Keratinocyte (primary cell): ENCODE measurements around the gene OR51Q1. TPM values are rescaled to one million over a fixed set of nuclear protein-coding genes. Genes with fewer than 3 reads are reported as not detected.

Source experiments
- DNase-seq: peaks from one replicate; pipeline ENCODE4 v3.0.0-alpha.2; 2011; ENCODE audit warnings: low read depth, missing footprints, low spot score
- FAIRE-seq: peaks from 2 replicates; lab custom pipeline; 2011; peaks lifted over from hg19 to GRCh38; lab: Jason Lieb, UNC
- H2AFZ ChIP-seq: 2 replicates; pipeline ENCODE4 v1.6.0; 2012; ENCODE audit warnings: low read length, control low read depth, inconsistent platforms; ENCODE audit not compliant: control insufficient read depth
- H3K27ac ChIP-seq: 2 replicates; pipeline ENCODE4 v1.5.1; 2011; ENCODE audit warnings: low read length; ENCODE audit not compliant: control insufficient read depth, insufficient read depth
- H3K27me3 ChIP-seq: 3 replicates; pipeline ENCODE4 v1.6.0; 2011; ENCODE audit warnings: low read length; ENCODE audit not compliant: control insufficient read depth, insufficient read depth; ENCODE audit errors: extremely low read depth
- H3K36me3 ChIP-seq, 2 experiments: 2 replicates in 1 of 2; 3 replicates in 1 of 2; pipeline ENCODE4 v1.5.1; 2011; ENCODE audit warnings: low read length in 2 of 2, mild to moderate bottlenecking in 1 of 2; ENCODE audit not compliant: control insufficient read depth in 2 of 2, insufficient read depth in 2 of 2; ENCODE audit errors: extremely low read depth in 1 of 2
- H3K4me1 ChIP-seq: 3 replicates; pipeline ENCODE4 v1.5.1; 2011; ENCODE audit warnings: low read length; ENCODE audit not compliant: control insufficient read depth, insufficient read depth; ENCODE audit errors: extremely low read depth
- H3K4me2 ChIP-seq: 3 replicates; pipeline ENCODE4 v1.6.0; 2011; ENCODE audit warnings: low read depth, low read length; ENCODE audit not compliant: control insufficient read depth, insufficient read depth; ENCODE audit errors: extremely low read depth
- H3K4me3 ChIP-seq, 3 experiments: fragments of 200-600 bp in 1 of 3; sonication (generic) in 1 of 3; 2 replicates in 2 of 3; 3 replicates in 1 of 3; pipeline ENCODE4 v1.5.1; 2011 to 2016; ENCODE audit warnings: low read length in 3 of 3, mild to moderate bottlenecking in 3 of 3, control low read depth in 2 of 3, inconsistent platforms in 1 of 3, low read depth in 1 of 3, mixed read lengths in 1 of 3, mixed run types in 1 of 3, moderate library complexity in 1 of 3; ENCODE audit not compliant: control insufficient read depth in 2 of 3, insufficient read depth in 2 of 3; ENCODE audit errors: extremely low read depth in 1 of 3
- H3K79me2 ChIP-seq: 2 replicates; pipeline ENCODE4 v1.6.0; 2012; ENCODE audit warnings: low read length; ENCODE audit not compliant: control insufficient read depth, insufficient read depth
- H3K9ac ChIP-seq: 3 replicates; pipeline ENCODE4 v1.6.0; 2011; ENCODE audit warnings: low read length; ENCODE audit not compliant: control insufficient read depth, insufficient read depth; ENCODE audit errors: extremely low read depth
- H3K9me1 ChIP-seq: 3 replicates; pipeline ENCODE4 v1.6.0; 2011; ENCODE audit warnings: low read length; ENCODE audit not compliant: control insufficient read depth, insufficient read depth; ENCODE audit errors: extremely low read depth
- H3K9me3 ChIP-seq: 2 replicates; pipeline ENCODE4 v1.5.1; 2012; ENCODE audit warnings: low read depth, low read length; ENCODE audit not compliant: control insufficient read depth
- H4K20me1 ChIP-seq: 3 replicates; pipeline ENCODE4 v1.6.0; 2011; ENCODE audit warnings: low read length; ENCODE audit not compliant: control insufficient read depth, insufficient read depth; ENCODE audit errors: extremely low read depth
- CTCF ChIP-seq, 3 experiments: IDR thresholded peaks in 1 of 3; conservative IDR thresholded peaks in 1 of 3; optimal IDR thresholded peaks in 1 of 3; 2 replicates in 2 of 3; 3 replicates in 1 of 3; pipeline versions ENCODE3 to v1.5.1; 2011; ENCODE audit warnings: low read length in 3 of 3, mild to moderate bottlenecking in 3 of 3, moderate library complexity in 2 of 3, control low read depth in 1 of 3, inconsistent platforms in 1 of 3; ENCODE audit not compliant: insufficient read depth in 2 of 3; ENCODE audit errors: extremely low read depth in 1 of 3
- EZH2 ChIP-seq: IDR thresholded peaks from one replicate; pipeline ENCODE4 v1.6.1; 2012; ENCODE audit warnings: inconsistent platforms, mild to moderate bottlenecking, low read length, moderate library complexity
- dilution Hi-C: fragments of 300-500 bp; cut with MboI; formaldehyde crosslinking; loops from one replicate; pipeline ENCODE4 v1.7.0; 2020; ENCODE audit warnings: low sequenced_read_pairs; ENCODE audit not compliant: extremely low pct_ligation_motif_present
- polyA plus RNA-seq, 5 experiments: library from polyadenylated mRNA; depleted of rRNA in 3 of 5; stranded (reverse) in 3 of 5; stranded (forward) in 1 of 5; unstranded in 1 of 5; fragments of >200 nt; gene quantifications; 1 replicate in 1 of 5; 2 replicates in 3 of 5; 3 replicates in 1 of 5; pipeline versions ENCODE4 v1.2.1 to v1.2.3, GENCODE V29; 2011 to 2012; ENCODE audit warnings: missing spikeins in 2 of 5, low read depth in 1 of 5, low replicate concordance in 1 of 5

Gene OR51Q1
- polyA plus RNA-seq, 1 donor (not counting 4 experiments of a cell fraction or from before 2014, with no cell fraction given) = not detected

- no peak within 1 kb of the TSS for H3K4me2 ChIP-seq
- dilution Hi-C loops = no loop called here
- DNase-seq (no peak), FAIRE-seq (no peak)
- H2AFZ ChIP-seq = no peak within 1 kb of the TSS
- no peaks in the 10 kb centered on the region for H3K79me2 ChIP-seq
- no peak within 1 kb of the TSS for H3K27ac ChIP-seq
- H3K4me1 ChIP-seq = no peaks in the 10 kb centered on the region
- no peaks in the 10 kb centered on the region for H4K20me1 ChIP-seq
- no peak for TF ChIP-seq CTCF (optimal IDR thresholded peaks at IDR 0.05 in 1 of 3, IDR thresholded peaks at IDR 0.05 in 1 of 3, conservative IDR thresholded peaks at IDR 0.05 in 1 of 3; ENCODE audit: extremely low read depth in 1 of 3, insufficient read depth in 2 of 3, low read length in 3 of 3)
- TF ChIP-seq EZH2 = no peak
- H3K4me3 ChIP-seq = no peak within 1 kb of the TSS
- H3K27me3 ChIP-seq = no peaks in the 10 kb centered on the region
- H3K9me1 ChIP-seq = no peaks in the 10 kb centered on the region
- no peak within 1 kb of the TSS for H3K9ac ChIP-seq
- no peaks in the 10 kb centered on the region for H3K36me3 ChIP-seq
- H3K9me3 ChIP-seq = no peaks in the 10 kb centered on the region
Measured at GRCh38 chr11:5383576-5383975, 38.3 kb upstream of the OR51Q1 start, which contains the start of gene OR51M1. Gene OR51M1, plus strand, starts transcription at chr11:5383812. Its CDS starts 5,587 bp downstream, at chr11:5389399.

GRCh38 chr11:5384335-5384734 lies 37.6 kb upstream of the OR51Q1 start:
- H3K9ac ChIP-seq = no peak overlapping the region
- no peaks in the 10 kb centered on the region for H3K79me2 ChIP-seq
- TF ChIP-seq CTCF (optimal IDR thresholded peaks at IDR 0.05 in 1 of 3, IDR thresholded peaks at IDR 0.05 in 1 of 3, conservative IDR thresholded peaks at IDR 0.05 in 1 of 3; ENCODE audit: extremely low read depth in 1 of 3, insufficient read depth in 2 of 3, low read length in 3 of 3) (no peak), EZH2 (no peak)
- no peak for DNase-seq
- no peak overlapping the region for H3K4me3 ChIP-seq
- H3K4me1 ChIP-seq = no peaks in the 10 kb centered on the region
- H3K27ac ChIP-seq = no peak overlapping the region
- H3K27me3 ChIP-seq = no peaks in the 10 kb centered on the region
- no peaks in the 10 kb centered on the region for H3K9me1 ChIP-seq
- no peaks in the 10 kb centered on the region for H3K36me3 ChIP-seq
- no peaks in the 10 kb centered on the region for H4K20me1 ChIP-seq
- no peak overlapping the region for H2AFZ ChIP-seq
- H3K4me2 ChIP-seq = no peak overlapping the region
- FAIRE-seq = no peak
- H3K9me3 ChIP-seq = no peaks in the 10 kb centered on the region
- dilution Hi-C loops = no loop called here
